Measurements from ENCODE around the gene SKP1.

SKP1 gene

DNA sequence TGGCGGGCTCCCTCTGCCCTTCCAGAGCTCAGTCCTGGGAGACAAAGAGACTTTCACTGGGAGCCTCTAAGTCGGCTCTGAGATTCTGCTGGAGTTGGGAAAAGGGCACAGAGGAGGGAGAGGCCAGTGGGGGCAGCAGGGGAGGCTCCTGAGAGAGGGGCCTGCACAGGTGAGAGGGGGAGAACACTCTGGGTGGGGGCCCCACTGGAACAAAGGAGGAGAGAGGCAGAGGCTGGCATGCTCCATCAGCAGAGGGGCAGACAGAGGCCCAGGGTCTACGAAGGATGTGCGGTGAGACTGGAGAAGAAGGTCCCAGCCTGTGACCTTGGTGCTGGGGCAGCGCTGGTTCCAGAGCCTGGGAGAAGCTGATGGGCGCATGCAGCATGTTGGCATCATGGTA lies 53.4 kb downstream of the SKP1 start:
- Histone ChIP-seq H3K4me1 (ENCODE audit: control insufficient read depth in 1 of 2, insufficient read depth in 2 of 2, low read length in 2 of 2) (peaks cover 5% of the 10 kb centered on the region in 2 experiments), H3K9me3 (ENCODE audit: insufficient read depth, low read depth, low read length) (no peaks in the 10 kb centered on the region), H3K79me2 (ENCODE audit: control insufficient read depth, insufficient read depth, low read length, poor library complexity) (no peaks in the 10 kb centered on the region), H3K14ac (ENCODE audit: low read length) (no peak overlapping the region), H3K18ac (ENCODE audit: low read length) (no peak overlapping the region), H3K4ac (ENCODE audit: low read depth, low read length) (no peak overlapping the region), H2BK120ac (ENCODE audit: insufficient read depth, low read length, poor library complexity) (no peak overlapping the region), H3K36me3 (ENCODE audit: control insufficient read depth in 1 of 2, insufficient read depth in 2 of 2, low read length in 2 of 2) (peaks cover 16 to 18% of the 10 kb centered on the region in 2 experiments), H4K12ac (ENCODE audit: low read depth, low read length) (no peak overlapping the region), H4K91ac (ENCODE audit: low read depth, low read length) (no peak overlapping the region), H3K27me3 (ENCODE audit: insufficient read depth, low read length) (no peaks in the 10 kb centered on the region), H3K27ac (ENCODE audit: low read depth, low read length) (no peak overlapping the region), H3K9ac (ENCODE audit: low read length) (no peak overlapping the region), H2BK5ac (ENCODE audit: low read depth, low read length, poor library complexity) (no peak overlapping the region), H2AFZ (ENCODE audit: insufficient read depth, low read length, poor library complexity) (no peak overlapping the region), H4K8ac (ENCODE audit: low read depth, low read length) (no peak overlapping the region), H2AK5ac (ENCODE audit: low read length) (no peak overlapping the region), H2BK12ac (ENCODE audit: low read length) (no peak overlapping the region), H3K4me3 (ENCODE audit: low read depth, low read length) (no peak overlapping the region), H3K4me2 (ENCODE audit: low read length) (no peak overlapping the region), H3K23ac (ENCODE audit: low read length) (no peak overlapping the region), H3K79me1 (ENCODE audit: low read length) (no peaks in the 10 kb centered on the region)
- no CpG with 5 or more reads among the region's 6 CpGs for WGBS (ENCODE audit: extremely low coverage, insufficient coverage, insufficient read length)
- no peak for DNase-seq

DNA sequence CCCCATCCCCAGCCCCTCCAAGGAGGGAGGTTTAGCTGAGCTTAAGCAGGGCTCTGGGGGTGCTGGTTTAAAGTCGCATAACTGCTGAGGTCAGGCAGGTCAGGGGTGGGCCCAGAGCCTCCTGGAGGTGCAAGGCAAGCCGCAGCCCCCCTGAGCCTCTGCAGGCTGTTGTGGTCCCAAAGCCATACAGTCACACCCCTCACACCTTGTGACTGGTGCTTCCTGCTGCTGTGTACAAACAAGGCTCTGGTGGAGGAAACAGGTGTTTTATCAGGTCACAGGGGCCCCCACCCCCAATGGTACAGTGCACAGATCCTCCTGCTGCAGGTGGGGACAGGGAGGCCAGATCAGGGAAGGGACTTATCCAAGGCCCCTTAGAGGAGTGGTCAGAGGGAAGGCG lies 54.2 kb downstream of the SKP1 start:
- H3K9ac ChIP-seq (ENCODE audit: low read length) = no peak overlapping the region
- no peaks in the 10 kb centered on the region for H3K79me2 ChIP-seq (ENCODE audit: control insufficient read depth, insufficient read depth, low read length, poor library complexity)
- H3K4me1 ChIP-seq (ENCODE audit: control insufficient read depth in 1 of 2, insufficient read depth in 2 of 2, low read length in 2 of 2) = no peaks in the 10 kb centered on the region
- H3K27ac ChIP-seq (ENCODE audit: low read depth, low read length) = no peak overlapping the region
- no peak overlapping the region for H2BK5ac ChIP-seq (ENCODE audit: low read depth, low read length, poor library complexity)
- no peaks in the 10 kb centered on the region for H3K79me1 ChIP-seq (ENCODE audit: low read length)
- no peak overlapping the region for H2BK12ac ChIP-seq (ENCODE audit: low read length)
- DNase-seq = no peak
- no peak overlapping the region for H4K12ac ChIP-seq (ENCODE audit: low read depth, low read length)
- no peak overlapping the region for H2AK5ac ChIP-seq (ENCODE audit: low read length)
- no peaks in the 10 kb centered on the region for H3K9me3 ChIP-seq (ENCODE audit: insufficient read depth, low read depth, low read length)
- no peak overlapping the region for H3K4me2 ChIP-seq (ENCODE audit: low read length)
- no peak overlapping the region for H3K23ac ChIP-seq (ENCODE audit: low read length)
- no CpG with 5 or more reads among the region's 3 CpGs for WGBS (ENCODE audit: extremely low coverage, insufficient coverage, insufficient read length)
- H3K4ac ChIP-seq (ENCODE audit: low read depth, low read length) = no peak overlapping the region
- H3K27me3 ChIP-seq (ENCODE audit: insufficient read depth, low read length) = no peaks in the 10 kb centered on the region
- H4K8ac ChIP-seq (ENCODE audit: low read depth, low read length) = no peak overlapping the region
- no peak overlapping the region for H3K14ac ChIP-seq (ENCODE audit: low read length)
- no peak overlapping the region for H3K18ac ChIP-seq (ENCODE audit: low read length)
- no peak overlapping the region for H3K4me3 ChIP-seq (ENCODE audit: low read depth, low read length)
- no peak overlapping the region for H2BK120ac ChIP-seq (ENCODE audit: insufficient read depth, low read length, poor library complexity)
- no peak overlapping the region for H4K91ac ChIP-seq (ENCODE audit: low read depth, low read length)
- no peak overlapping the region for H2AFZ ChIP-seq (ENCODE audit: insufficient read depth, low read length, poor library complexity)
- H3K36me3 ChIP-seq (ENCODE audit: control insufficient read depth in 1 of 2, insufficient read depth in 2 of 2, low read length in 2 of 2) = peaks cover 18 to 19% of the 10 kb centered on the region in 2 experiments

DNA sequence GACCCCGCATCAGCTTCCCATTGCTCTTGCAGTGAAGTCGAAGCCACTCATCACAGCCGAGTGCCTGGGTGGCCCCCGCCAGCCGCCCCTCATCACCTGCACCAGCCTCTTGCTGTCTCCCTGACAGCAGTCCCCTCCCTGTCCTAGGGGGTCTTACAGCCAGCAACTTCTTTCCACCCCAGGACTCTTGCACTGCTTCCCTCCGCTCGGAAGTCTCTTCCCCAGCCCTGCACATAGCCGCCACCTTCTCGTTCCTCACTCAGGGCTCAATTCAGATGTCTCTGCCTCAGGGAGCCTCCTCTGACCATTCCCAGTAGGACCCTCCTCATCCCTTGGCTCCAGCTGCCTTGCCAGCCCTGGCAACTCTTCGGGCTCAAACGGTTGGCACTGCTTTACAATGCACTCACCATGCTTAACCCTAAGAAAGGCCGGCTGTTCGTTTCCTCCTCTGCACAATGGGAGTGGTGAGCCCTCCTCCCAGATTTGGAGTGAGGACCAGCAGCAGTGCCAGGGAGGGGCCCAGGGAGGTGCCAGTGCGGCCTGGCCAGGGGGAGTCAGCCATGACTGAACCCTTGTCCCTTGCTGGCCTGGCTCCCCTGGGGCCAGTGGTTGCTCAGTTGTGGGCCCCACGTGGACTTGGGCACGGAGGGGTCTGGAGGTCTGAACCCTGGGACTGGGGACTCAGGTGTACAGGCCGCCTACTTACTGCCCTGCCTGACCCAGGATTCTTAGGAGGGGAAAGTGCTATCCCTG lies 56.2 kb downstream of the SKP1 start:
- Histone ChIP-seq H3K79me2 (ENCODE audit: control insufficient read depth, insufficient read depth, low read length, poor library complexity) (no peaks in the 10 kb centered on the region), H2AK5ac (ENCODE audit: low read length) (no peak overlapping the region), H3K18ac (ENCODE audit: low read length) (no peak overlapping the region), H3K9ac (ENCODE audit: low read length) (no peak overlapping the region), H2AFZ (ENCODE audit: insufficient read depth, low read length, poor library complexity) (no peak overlapping the region), H3K79me1 (ENCODE audit: low read length) (no peaks in the 10 kb centered on the region), H3K14ac (ENCODE audit: low read length) (no peak overlapping the region), H3K9me3 (ENCODE audit: insufficient read depth, low read depth, low read length) (no peaks in the 10 kb centered on the region), H4K91ac (ENCODE audit: low read depth, low read length) (no peak overlapping the region), H2BK5ac (ENCODE audit: low read depth, low read length, poor library complexity) (no peak overlapping the region), H3K4me2 (ENCODE audit: low read length) (no peak overlapping the region), H3K4me1 (ENCODE audit: control insufficient read depth in 1 of 2, insufficient read depth in 2 of 2, low read length in 2 of 2) (peaks cover 4% of the 10 kb centered on the region in 2 experiments), H4K12ac (ENCODE audit: low read depth, low read length) (no peak overlapping the region), H3K23ac (ENCODE audit: low read length) (no peak overlapping the region), H3K27me3 (ENCODE audit: insufficient read depth, low read length) (no peaks in the 10 kb centered on the region), H3K4me3 (ENCODE audit: low read depth, low read length) (no peak overlapping the region), H2BK120ac (ENCODE audit: insufficient read depth, low read length, poor library complexity) (no peak overlapping the region), H3K36me3 (ENCODE audit: control insufficient read depth in 1 of 2, insufficient read depth in 2 of 2, low read length in 2 of 2) (peaks cover 17 to 19% of the 10 kb centered on the region in 2 experiments), H3K4ac (ENCODE audit: low read depth, low read length) (no peak overlapping the region), H3K27ac (ENCODE audit: low read depth, low read length) (no peak overlapping the region), H2BK12ac (ENCODE audit: low read length) (no peak overlapping the region), H4K8ac (ENCODE audit: low read depth, low read length) (no peak overlapping the region)
- no peak for DNase-seq
- WGBS (ENCODE audit: extremely low coverage, insufficient coverage, insufficient read length) = no CpG with 5 or more reads among the region's 17 CpGs

DNA sequence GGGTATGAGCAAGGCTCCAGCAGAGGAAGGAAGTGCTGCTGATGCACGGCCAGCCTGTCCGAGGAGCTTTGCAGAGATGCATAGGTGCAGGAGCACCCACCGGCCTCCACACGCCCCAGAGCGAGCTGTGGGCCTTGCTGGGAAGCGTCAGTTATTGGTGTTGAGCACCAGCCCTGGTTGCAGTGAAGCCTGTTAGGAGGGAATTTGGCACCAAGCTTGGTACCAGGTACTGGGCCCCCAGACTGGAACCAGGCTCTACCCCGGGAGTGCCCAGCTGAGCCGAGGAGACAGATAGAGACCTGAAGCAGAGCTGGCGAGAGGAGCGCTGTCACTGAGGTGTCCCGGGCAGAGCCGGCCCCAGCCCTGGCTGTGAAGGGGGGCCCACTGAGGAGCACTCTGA lies 57.0 kb downstream of the SKP1 start:
- Histone ChIP-seq H3K23ac (ENCODE audit: low read length) (no peak overlapping the region), H3K18ac (ENCODE audit: low read length) (no peak overlapping the region), H4K91ac (ENCODE audit: low read depth, low read length) (no peak overlapping the region), H3K4me3 (ENCODE audit: low read depth, low read length) (no peak overlapping the region), H3K36me3 (ENCODE audit: control insufficient read depth in 1 of 2, insufficient read depth in 2 of 2, low read length in 2 of 2) (peaks cover 15 to 17% of the 10 kb centered on the region in 2 experiments), H4K8ac (ENCODE audit: low read depth, low read length) (no peak overlapping the region), H4K12ac (ENCODE audit: low read depth, low read length) (no peak overlapping the region), H2BK120ac (ENCODE audit: insufficient read depth, low read length, poor library complexity) (no peak overlapping the region), H3K14ac (ENCODE audit: low read length) (no peak overlapping the region), H3K27ac (ENCODE audit: low read depth, low read length) (no peak overlapping the region), H3K79me2 (ENCODE audit: control insufficient read depth, insufficient read depth, low read length, poor library complexity) (peaks cover 2% of the 10 kb centered on the region), H3K9ac (ENCODE audit: low read length) (no peak overlapping the region), H2AFZ (ENCODE audit: insufficient read depth, low read length, poor library complexity) (no peak overlapping the region), H2BK12ac (ENCODE audit: low read length) (no peak overlapping the region), H2BK5ac (ENCODE audit: low read depth, low read length, poor library complexity) (no peak overlapping the region), H3K9me3 (ENCODE audit: insufficient read depth, low read depth, low read length) (no peaks in the 10 kb centered on the region), H3K27me3 (ENCODE audit: insufficient read depth, low read length) (no peaks in the 10 kb centered on the region), H3K4me1 (ENCODE audit: control insufficient read depth in 1 of 2, insufficient read depth in 2 of 2, low read length in 2 of 2) (peaks cover 4 to 5% of the 10 kb centered on the region in 2 experiments), H3K4ac (ENCODE audit: low read depth, low read length) (no peak overlapping the region), H2AK5ac (ENCODE audit: low read length) (no peak overlapping the region), H3K79me1 (ENCODE audit: low read length) (peaks cover 4% of the 10 kb centered on the region), H3K4me2 (ENCODE audit: low read length) (no peak overlapping the region)
- WGBS (ENCODE audit: extremely low coverage, insufficient coverage, insufficient read length) = no CpG with 5 or more reads among the region's 12 CpGs
- DNase-seq = no peak
